Renal cortical epithelial cell (primary cell): ENCODE results near the gene TP73. TPM values are rescaled to one million over a fixed set of nuclear protein-coding genes. Genes with fewer than 3 reads are reported as not detected.

ENCODE experiments used
- DNase-seq: peaks from one replicate; pipeline ENCODE4 v3.0.0-alpha.2; 2011; ENCODE audit warnings: low read depth
- total RNA-seq: library from RNA; depleted of rRNA; stranded (reverse); fragments of >200 nt; gene quantifications from 2 replicates; pipeline ENCODE4 v1.2.3, GENCODE V29; 2014

TP73 gene
- total RNA-seq, 1 donor from 2014 or later: under 0.01 TPM

DNA sequence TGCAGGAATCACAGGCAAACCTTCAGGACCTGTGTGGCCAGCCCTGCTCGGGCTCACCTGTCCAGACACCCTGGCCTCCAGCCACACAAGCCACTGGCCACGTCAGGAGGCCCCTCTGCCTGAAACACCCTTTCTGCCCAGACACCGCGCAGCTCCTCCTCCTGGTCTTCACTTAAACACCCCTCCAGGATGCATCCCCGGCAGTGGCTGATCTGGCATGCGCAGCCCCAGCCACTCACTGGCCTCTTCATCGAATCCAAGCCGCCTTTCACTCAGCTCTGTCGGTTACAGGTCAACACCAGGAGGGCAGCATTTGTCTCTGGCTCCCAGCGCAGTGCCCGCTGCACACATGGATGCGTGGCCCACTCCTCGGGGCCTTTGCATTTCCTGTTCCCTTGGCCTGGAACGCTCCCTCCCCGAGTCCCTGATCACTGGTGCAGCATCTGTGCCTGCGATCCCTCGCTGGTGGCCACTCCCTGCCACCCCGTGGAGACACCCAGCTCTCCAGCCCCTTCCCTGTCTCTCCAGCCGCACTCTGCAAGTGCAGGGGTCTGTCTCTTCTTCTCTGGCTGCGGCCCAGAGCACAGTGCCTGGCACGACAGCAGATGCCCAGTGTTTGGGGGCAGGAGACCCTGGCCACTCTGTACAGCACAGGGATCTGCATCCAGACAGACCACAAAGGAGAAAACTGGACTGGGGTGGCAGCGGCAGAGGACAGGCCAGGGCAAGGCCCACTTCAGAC is 18.1 kb upstream of the TP73 start:
- DNase-seq: no peak

DNA sequence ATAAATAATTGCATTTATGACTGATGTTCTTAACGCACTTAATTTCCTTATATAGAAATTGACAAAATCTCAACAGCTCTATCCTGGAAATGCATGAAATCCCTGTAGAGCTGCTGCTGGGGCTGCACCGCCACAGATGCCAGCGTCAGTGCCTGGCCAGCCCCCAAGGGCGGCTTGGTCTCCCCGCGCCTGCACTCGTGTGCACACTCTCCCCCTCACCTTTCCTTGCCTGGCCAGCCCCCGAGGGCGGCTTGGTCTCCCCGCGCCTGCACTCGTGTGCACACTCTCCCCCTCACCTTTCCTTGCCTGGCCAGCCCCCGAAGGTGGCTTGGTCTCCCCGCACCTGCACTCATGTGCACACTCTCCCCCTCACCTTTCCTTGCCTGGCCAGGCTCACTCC is 16.2 kb upstream of the TP73 start:
- DNase-seq: no peak

DNA sequence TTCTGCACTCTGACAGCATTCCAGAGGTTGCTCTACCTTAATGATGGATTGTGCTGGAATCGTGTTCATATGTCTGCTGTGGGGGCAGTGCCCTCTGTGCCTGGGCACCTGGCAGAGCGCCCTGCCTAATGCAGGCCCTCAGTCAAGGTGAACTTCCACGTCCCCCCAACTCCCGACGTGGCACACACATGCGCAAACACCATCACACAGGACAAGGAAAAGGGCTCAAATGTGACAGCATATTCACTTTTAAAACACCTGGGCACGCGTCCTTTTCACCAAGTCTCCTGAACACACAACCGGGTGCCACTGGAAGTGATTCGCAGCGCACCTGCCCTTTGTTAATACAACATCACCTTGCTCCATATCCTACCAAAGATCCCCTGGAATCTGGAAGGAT is 15.8 kb upstream of the TP73 start:
- no peak for DNase-seq

DNA sequence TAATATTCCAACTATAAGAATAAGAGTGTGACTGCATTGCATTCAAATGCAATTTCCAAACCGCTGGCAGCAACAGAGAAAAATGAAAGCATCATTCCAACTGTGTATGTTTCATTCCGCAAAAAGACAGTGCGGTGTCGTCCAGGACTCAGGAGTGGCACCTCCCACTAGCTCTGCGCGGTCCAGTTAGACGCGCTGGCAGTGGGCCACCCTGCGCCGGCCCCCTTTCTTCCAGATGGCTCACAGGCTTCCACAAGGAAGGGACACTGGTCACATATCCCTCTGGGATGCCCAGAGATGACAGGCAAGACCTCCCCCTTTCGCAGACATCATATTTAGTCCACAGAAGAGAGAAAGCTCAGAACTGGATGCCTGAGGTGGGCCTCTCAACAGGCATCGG is 14.3 kb upstream of the TP73 start:
- no peak for DNase-seq

DNA sequence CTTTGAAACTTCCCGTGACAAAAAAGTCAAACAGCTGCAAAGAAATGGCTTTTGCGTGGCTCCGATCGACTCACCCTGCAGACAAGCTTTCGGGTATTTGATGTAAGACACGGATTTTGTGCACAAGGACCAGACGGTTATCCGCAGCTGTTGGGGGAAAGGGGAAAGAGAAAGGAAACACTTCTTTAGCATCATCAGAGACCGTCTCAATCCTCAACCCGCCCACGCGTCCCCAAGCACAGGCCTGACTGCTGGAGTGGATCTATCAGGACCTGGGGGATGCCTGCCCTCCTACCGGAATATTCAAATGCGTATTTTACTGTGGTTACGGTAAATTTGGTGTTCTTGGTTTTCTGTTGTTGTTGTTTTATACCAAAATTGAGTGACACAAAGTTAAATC is 13.6 kb upstream of the TP73 start:
- DNase-seq: no peak

DNA sequence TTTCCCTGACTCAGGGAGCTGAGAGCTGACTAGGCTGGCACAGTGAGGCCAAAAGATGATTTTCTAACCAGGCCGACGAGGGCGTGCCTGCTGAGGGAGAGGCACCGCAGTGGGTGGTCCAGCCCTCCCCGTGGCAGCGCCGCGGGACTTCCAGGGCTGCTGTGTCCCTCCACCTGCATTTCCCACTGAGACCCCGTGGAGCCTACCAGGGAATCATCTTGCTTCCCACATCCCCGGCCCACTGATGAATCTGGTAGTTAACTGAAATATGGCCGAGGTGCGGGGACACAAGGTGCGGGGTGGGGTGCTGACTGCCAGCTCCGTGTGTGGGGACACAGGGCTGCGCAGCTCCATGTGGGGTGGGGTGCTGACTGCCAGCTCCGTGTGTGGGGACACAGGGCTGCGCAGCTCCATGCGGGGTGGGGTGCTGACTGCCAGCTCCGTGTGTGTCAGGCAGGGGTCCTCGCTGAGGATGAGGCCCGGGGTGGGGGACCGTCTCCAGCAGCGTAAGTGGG is 12.9 kb upstream of the TP73 start:
- DNase-seq: no peak

DNA sequence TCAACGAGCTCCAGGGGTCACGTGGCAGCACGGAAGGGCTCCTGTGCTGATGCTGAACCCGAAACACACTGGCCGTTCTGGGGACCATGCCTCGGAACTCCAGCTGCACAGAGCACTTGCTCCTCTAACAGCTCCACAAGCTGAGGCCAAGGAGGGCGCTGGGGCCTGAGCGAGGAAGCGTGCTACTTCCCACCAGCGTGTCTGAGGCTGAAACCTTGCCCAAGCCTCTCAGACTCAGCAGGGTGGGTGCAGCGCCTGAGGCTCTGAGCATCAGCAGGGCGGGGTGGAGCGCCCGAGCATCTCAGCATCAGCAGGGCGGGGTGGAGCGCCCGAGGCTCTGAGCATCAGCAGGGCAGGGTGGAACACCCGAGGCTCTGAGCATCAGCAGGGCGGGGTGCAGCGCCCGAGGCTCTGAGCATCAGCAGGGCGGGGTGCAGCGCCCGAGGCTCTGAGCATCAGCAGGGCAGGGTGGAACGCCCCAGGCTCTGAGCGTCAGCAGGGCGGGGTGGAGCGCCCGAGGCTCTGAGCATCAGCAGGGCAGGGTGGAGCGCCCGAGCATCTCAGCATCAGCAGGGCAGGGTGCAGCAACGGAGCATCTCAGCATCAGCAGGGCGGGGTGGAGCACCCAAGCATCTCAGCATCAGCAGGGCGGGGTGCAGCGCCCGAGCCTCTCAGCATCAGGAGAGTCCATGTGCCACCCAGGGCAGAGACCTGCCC is 12.0 kb upstream of the TP73 start:
- DNase-seq: no peak

DNA sequence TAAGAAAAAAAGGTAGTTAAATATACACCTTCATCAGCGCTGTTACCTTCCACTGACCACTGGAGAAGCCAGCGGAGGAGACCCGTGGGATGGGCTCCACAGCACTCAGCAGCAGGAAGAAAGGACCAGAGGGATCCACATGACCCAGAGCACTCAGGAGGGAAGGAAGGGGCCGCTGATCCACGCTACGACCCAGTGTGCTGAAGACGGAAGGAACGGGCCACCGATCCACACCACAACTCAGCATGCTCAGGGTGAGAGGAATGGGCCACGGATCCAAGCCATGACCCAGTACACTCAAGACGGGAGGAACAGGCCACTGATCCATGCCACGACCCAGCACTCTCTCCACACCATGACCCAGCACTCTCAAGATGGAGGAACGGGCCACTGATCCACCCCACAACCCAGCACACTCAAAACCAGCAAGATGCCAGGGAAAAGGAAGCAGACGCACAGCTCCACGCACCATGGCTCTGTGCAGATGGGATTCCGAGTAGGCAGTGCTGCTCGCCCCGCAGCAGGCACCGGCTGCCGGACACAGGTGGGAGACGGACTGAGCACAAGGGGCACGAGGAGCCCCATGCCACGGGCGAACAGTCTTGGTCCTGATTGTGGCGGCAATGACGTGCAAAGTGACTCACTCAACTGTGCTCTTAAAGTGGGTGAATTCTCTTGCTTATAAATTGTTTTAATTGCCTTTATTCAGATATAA is 11.1 kb upstream of the TP73 start:
- no peak for DNase-seq

DNA sequence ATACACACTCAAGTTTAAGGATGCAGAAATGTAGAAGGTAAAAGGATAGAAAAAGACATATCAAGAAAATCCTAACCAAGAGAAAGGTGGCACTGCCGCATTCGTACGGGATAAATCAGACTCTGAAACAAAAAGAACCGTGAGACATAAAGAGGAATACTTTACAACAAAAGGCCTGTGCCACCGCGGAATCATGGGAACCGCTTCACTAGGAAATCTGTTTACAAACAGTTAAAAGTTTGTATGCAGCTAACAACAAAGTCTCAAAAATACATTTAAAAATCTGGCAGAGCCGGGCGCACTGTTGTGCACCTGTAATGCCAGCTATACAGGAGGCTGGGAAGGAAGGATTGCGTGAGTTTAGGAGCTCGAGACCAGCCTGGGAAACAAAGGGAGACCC is 10.5 kb upstream of the TP73 start:
- no peak for DNase-seq

DNA sequence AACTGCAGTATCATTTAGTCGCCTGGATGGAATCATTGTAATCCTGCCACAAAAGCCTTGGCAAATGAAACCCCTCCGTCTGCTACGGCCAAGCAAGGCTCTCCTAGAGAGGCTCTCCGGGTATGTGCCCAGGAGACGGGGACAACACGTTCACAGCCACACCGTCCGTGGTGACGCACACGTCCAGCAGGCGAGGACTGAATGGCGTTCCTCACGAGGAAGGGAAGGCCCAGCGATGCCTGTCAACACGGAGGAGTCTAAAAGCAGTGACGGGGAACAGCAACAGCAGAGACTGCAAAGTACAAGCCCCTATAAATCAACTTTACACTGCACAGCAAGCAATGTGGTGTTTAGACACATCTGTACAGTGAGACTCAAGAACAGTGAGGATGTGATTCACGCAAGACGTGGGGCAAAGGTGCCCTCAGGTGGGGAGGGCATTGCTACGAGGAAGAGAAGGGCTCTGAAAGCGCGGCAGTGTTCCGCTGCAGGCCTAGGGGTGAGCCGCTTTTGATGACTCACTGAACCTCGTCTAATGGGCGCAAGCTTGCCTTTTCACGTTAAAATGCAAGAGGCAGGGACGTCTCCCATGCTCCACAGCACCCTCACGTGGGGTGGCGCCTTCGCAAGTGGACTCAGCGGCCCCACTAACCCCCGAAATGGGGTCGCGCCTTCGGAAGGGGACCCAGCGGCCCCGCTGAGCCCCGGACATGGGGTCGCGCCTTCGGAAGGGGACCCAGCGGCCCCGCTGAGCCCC is 9.2 kb upstream of the TP73 start:
- DNase-seq: no peak

DNA sequence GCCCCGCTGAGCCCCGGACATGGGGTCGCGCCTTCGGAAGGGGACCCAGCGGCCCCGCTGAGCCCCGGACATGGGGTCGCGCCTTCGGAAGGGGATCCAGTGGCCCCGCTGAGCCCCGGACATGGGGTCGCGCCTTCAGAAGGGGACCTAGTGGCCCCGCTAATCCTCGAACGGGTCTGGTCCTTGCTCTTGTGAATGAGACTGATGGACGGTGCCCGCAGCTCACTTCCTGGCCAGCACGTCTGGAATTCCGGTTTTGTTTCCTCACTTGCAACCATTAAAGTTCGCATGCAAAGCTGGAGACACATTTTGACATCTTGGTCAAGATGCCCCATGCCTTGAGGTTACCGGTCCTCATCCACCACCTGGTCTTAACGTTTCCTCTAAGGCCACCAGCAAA is 8.0 kb upstream of the TP73 start:
- DNase-seq: no peak

DNA sequence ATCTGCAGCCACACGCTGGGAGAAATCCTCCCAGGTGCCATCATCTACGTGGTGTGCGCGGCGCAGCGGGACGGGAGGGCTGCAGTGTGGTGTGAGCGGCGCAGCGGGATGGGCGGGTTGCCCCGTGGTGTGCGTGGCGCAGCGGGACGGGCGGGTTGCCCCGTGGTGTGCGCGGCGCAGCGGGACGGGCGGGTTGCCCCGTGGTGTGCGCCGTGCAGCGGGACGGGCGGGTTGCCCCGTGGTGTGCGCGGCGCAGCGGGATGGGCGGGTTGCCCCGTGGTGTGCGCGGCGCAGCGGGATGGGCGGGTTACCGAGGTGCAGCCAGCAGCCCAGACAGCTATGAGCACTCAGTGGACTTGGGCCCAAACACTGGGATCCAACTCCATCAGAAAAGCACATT is 7.1 kb upstream of the TP73 start:
- no peak for DNase-seq

DNA sequence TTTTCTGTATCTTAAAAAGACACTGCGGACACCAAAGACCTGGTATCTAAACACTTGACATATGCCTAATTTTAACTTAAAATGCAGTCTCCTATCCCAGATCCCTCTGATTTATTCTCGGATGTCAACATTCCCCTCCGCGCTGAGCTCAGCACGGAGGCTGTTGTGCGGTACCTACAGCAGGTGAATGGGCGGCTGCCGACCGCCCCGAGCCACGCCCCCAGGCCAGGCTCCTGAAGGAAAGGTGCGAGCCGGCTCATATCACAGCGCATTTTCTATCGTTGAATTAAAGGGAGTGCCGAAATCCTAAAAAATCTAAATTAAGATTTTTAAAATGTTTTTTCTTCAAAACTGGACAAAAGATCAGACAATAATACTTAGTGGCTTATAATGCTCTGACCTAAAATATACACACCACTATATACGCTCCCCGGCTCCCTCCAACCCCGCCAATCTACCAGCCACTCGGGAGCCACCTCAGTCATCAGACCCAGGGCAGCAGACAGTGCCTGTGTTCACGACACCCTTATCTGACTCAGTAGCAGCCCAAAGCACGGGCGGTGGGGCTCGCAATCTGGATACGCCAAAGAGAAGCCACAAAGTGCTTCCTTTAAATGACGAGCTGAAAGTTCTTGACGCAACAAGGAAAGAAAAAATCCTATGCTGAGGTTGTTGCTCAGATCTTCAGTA is 6.5 kb upstream of the TP73 start:
- no peak for DNase-seq

DNA sequence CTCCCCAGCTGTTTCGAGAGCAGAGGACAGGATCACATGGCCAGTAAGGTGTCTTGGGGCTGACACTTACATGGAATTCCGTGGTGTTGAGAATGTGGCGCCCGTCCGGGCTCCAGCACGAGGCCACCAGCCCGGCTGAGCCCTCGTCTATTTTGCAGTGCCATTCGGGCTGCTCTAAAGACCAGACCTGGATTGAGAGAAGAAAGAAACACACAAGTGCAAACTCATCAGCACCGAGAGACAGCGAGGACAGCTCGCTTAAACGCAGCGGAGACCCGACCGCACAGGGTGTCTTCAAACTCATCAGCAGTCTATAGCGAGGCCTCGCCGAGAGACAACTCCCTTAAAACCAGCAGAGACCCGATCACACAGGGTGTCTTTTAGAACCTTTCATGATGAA is 5.7 kb upstream of the TP73 start:
- DNase-seq: no peak

DNA sequence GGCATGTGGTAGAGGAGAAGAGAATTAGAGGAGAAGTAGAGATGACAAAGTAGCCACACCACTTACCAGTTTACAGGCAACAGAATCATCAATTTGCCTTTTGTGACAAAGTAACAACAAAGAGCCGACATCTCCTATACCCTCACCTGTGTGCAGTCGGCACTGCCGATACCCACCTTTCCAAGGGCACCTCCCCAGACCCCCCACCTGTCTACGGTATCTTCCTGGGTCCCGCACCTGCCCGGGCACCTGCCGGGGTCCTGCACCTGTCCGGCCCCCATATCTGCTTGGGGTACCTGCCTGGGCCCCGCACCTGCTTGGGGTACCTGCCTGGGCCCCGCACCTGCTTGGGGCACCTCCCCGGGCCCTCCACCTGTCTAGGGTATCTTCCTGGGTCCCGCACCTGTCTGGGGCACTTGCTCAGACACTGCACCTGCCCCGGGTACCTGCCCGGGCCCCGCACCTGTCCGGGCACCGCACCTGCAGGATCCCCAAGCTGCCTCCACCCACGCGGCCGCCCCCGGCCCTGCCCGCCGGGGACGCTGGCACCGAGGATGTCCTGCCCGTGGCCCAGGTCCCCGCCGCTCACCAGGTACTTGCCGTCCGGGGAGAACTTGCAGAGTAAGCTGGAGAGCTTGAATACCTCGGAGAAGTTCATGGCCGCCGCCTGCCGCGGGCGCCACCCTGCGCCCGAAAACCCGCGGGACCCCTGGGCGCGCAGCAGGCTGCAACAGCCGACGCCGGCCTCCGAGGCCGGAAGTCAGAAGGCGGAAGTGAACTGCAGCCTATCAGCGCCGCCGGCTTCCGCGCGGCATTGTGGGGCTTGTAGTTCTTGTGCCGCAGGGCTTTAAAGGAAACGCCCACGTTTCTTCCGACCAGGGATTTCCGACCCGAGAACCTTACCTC is 2.7 kb upstream of the TP73 start, which contains the start of gene WRAP73:
Gene WRAP73 (minus strand): TSS at position 762 of the 906 bp plus-strand sequence. CDS start 104 bp downstream, at position 658.
- DNase-seq: peak; percentile 84

DNA sequence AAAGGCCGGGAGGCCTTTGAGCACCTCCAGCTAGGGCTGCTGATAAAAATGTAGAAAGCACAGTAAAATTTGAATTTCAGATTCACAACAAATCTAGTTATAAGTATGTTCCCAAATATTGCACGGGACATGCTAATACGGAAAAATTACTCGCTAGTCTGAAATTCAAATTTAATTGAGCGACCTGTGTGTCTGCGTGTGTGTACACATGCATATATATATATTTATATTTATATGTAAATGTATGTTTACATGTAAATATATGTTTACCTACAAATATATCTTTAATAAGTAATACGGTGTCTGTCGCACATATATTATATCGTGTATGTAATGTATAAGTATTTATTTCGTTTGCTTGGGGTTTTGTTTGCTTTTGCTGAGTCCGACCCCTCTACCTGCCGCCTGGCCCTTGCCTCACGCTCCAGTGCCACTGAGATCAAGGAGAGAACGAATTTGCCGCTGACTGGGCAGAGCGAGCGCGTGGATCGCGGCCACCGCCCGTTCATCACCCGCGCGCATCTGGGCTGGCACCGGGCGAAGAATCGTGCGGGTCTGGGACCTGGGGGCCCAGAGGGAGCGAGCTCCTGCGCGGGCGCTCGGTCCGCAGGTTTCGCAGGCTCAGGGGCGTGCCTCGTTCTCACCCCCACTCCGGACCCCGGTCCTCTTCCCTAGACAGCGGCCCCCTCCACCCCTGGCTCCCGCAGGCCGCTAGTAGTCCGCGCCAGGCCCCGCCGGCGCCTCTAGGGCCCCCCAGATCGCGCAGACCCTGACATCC is 1.9 kb upstream of the TP73 start:
- no peak for DNase-seq

DNA sequence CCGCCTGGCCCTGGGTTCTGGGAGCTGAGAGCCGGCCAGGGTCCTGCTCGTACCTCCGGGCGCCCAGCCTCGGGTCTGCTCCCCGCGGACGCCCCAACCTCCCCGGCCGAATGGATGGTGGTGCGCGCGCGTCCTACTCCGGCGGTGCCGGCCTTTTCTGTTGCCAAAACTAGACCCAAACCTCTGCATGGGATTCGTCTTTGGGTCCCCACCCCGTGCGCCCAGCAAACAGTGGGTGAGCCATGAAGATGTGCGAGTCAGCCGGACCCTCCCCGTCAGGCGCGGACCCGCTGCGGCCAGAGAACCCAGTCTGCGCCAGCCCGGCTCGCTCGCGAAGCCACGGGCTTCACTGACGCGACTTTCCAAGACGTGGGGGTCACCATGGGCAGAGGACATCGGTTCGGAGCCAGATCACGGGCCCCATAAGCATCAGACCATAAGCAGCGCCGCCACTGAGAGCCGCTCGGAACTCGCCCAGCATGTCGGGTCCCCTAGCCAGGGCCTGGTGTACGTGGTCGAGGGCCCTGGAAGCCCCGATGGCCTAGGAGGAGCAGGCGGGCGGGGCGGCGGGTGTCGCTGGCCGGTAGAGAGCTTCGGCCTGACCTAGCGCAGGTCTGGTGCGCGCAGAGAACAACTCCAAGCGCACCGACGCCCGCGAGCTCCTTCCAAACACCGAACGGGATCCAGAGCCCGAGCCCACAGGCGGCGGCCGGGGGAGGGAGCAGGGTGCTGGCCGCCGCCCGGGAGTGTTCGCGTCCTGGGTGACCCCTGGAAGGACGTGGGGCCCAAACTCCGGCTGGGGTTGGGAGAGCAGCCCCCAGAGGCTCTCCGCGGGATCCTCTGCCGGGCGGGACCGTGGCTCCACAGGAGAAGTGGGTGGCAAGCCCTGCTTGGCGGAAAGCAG is 1.0 kb upstream of the TP73 start:
- no peak for DNase-seq

DNA sequence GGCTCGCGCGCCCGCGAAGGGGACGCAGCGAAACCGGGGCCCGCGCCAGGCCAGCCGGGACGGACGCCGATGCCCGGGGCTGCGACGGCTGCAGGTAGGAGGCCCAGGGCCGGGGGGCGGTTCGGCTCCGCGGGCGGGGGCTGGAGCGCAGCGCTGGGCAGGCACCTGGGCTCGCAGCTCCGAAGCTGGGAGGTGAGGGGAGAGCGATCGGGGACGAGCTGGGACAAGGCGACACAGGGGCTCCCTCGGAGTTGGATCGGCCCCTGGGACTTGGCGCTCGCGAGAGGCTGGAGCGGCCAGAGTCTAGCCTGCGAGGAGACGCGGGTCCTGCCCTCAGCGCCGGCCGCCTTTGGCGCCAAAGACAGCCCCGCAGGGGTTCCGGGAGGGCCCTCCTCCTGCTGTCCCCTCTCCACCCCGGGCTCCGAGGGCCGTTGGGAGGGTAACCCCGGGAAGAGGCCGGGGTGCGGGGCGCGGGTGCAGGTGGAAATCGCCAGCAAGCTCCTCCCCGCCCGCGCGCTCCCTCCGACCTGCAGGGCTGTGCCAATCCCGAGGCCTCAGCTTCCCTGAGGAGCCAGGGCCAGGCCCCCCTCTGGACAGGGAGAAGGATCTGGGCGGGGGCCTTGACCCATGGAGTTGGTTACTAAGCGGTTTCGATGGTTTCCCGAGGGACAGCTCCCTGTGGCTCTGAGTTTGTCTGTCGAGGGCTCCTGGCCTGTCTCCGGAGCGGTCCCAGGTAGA is 401 bp downstream of the TP73 start:
- no peak for DNase-seq
